ENCODE results near the gene SERPINA10. TPM values are rescaled to one million over a fixed set of nuclear protein-coding genes. Genes with fewer than 3 reads are reported as not detected.

SERPINA10 gene
- total RNA-seq, 2 experiments from 2014 or later: not detected

- no peaks in the 10 kb centered on the region for H3K9me3 ChIP-seq (ENCODE audit: low read length)
- intact Hi-C loops (cut with micrococcal nuclease; ENCODE audit: unreplicated experiment): no loop called here
- DNase-seq (ENCODE audit: low spot score): no peak
- no peak overlapping the region for H3K27ac ChIP-seq (ENCODE audit: low read depth, low read length, poor library complexity, severe bottlenecking)
- H3K4me1 ChIP-seq (ENCODE audit: insufficient read depth, low read length, poor library complexity, severe bottlenecking): no peaks in the 10 kb centered on the region
- no peak overlapping the region for H2AFZ ChIP-seq (ENCODE audit: low read length)
- CTCF ChIA-PET (ENCODE audit: unreplicated experiment): no interaction called here
- H3K79me2 ChIP-seq (ENCODE audit: insufficient read depth, low read depth, low read length): no peaks in the 10 kb centered on the region
- H3K4me2 ChIP-seq (ENCODE audit: low read length): no peak overlapping the region
- H4K20me1 ChIP-seq (ENCODE audit: insufficient read depth, low read length): no peaks in the 10 kb centered on the region
- H3K4me3 ChIP-seq (ENCODE audit: low read depth, low read length, poor library complexity, severe bottlenecking): no peak overlapping the region
- no peaks in the 10 kb centered on the region for H3K36me3 ChIP-seq (ENCODE audit: insufficient read depth, low read length)
- no peak for TF ChIP-seq EZH2phosphoT487 (IDR thresholded peaks at IDR 0.05; ENCODE audit: borderline replicate concordance, low read depth, low read length)
- TF ChIP-seq CTCF (conservative IDR thresholded peaks at IDR 0.05; ENCODE audit: low read length): no peak
- POLR2A ChIA-PET: no interaction called here
- H3K9me2 ChIP-seq (ENCODE audit: insufficient read depth, low read length): no peaks in the 10 kb centered on the region; the same call in 1 of the 2 replicates
- no TSS peak for BruUV-seq (replicated peaks)
Measured at GRCh38 chr14:94330432-94330831, 37.4 kb upstream of the SERPINA10 start.

GRCh38 chr14:94329857-94330256, 36.8 kb upstream of the SERPINA10 start:
- Histone ChIP-seq H4K20me1 (ENCODE audit: insufficient read depth, low read length) (no peaks in the 10 kb centered on the region), H2AFZ (ENCODE audit: low read length) (no peak overlapping the region), H3K4me2 (ENCODE audit: low read length) (no peak overlapping the region), H3K36me3 (ENCODE audit: insufficient read depth, low read length) (no peaks in the 10 kb centered on the region), H3K9me2 (ENCODE audit: insufficient read depth, low read length) (no peaks in the 10 kb centered on the region; the same call in 1 of the 2 replicates), H3K27ac (ENCODE audit: low read depth, low read length, poor library complexity, severe bottlenecking) (no peak overlapping the region), H3K4me3 (ENCODE audit: low read depth, low read length, poor library complexity, severe bottlenecking) (no peak overlapping the region), H3K79me2 (ENCODE audit: insufficient read depth, low read depth, low read length) (no peaks in the 10 kb centered on the region), H3K4me1 (ENCODE audit: insufficient read depth, low read length, poor library complexity, severe bottlenecking) (no peaks in the 10 kb centered on the region), H3K9me3 (ENCODE audit: low read length) (no peaks in the 10 kb centered on the region)
- TF ChIP-seq CTCF (conservative IDR thresholded peaks at IDR 0.05; ENCODE audit: low read length) (no peak), EZH2phosphoT487 (IDR thresholded peaks at IDR 0.05; ENCODE audit: borderline replicate concordance, low read depth, low read length) (no peak)
- intact Hi-C loops (cut with micrococcal nuclease; ENCODE audit: unreplicated experiment): no loop called here
- no TSS peak for BruUV-seq (replicated peaks)
- ChIA-PET CTCF (ENCODE audit: unreplicated experiment) (no interaction called here), POLR2A (no interaction called here)
- DNase-seq (ENCODE audit: low spot score): no peak

DNA sequence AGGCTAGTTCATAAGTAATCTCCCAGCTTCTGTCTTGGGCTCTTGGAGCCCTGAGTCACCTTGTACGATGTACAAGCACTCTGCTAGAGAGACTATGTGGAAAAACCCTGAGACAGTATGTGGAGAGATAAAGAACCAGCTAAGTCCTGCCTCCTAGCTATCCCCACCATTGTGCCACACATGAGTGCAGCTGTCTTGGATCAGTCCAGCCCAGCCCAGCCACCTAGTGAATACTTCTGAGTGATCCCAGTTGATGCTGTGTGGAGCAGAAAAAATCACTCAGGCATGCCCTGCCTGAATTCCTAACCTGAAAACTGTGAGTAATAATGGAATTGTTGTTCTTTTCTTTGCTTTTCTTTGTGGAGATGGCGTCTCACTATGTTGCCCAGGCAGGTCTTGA, 35.1 kb upstream of the SERPINA10 start:
- CTCF ChIA-PET (ENCODE audit: unreplicated experiment): no interaction called here

More for the DNA sequence above, 35.1 kb upstream of the SERPINA10 start:
- TF ChIP-seq CTCF (conservative IDR thresholded peaks at IDR 0.05; ENCODE audit: low read length) (no peak), EZH2phosphoT487 (IDR thresholded peaks at IDR 0.05; ENCODE audit: borderline replicate concordance, low read depth, low read length) (no peak)
- Histone ChIP-seq H3K79me2 (ENCODE audit: insufficient read depth, low read depth, low read length) (no peaks in the 10 kb centered on the region), H3K27ac (ENCODE audit: low read depth, low read length, poor library complexity, severe bottlenecking) (no peak overlapping the region), H3K9me2 (ENCODE audit: insufficient read depth, low read length) (no peaks in the 10 kb centered on the region; the same call in 1 of the 2 replicates), H3K4me1 (ENCODE audit: insufficient read depth, low read length, poor library complexity, severe bottlenecking) (no peaks in the 10 kb centered on the region), H3K4me3 (ENCODE audit: low read depth, low read length, poor library complexity, severe bottlenecking) (no peak overlapping the region), H3K9me3 (ENCODE audit: low read length) (no peaks in the 10 kb centered on the region), H3K4me2 (ENCODE audit: low read length) (no peak overlapping the region), H4K20me1 (ENCODE audit: insufficient read depth, low read length) (no peaks in the 10 kb centered on the region), H2AFZ (ENCODE audit: low read length) (no peak overlapping the region), H3K36me3 (ENCODE audit: insufficient read depth, low read length) (no peaks in the 10 kb centered on the region)
- intact Hi-C loops (cut with micrococcal nuclease; ENCODE audit: unreplicated experiment): no loop called here
- no TSS peak for BruUV-seq (replicated peaks)
- no peak for DNase-seq (ENCODE audit: low spot score)
- POLR2A ChIA-PET: no interaction called here

Data from OCI-LY7 (cell line).